Kasumi-1 (cell line): ENCODE measurements around the gene DLGAP4.
"Not testable (repeated sequence)": the region's sequence is repeated elsewhere in the genome, so short reads cannot be mapped to it uniquely, and the experiment has no call there.

Source experiments
- DNase-seq, 2 experiments: peaks; one replicate each; lab custom pipeline; 2025; lab: John Stamatoyannopoulos, UW

The DLGAP4 gene

GRCh38 chr20:36454698-36455427 is 148.7 kb downstream of the DLGAP4 start:
- DNase-seq = no peak

- no peak for DNase-seq
Observed at GRCh38 chr20:36455972-36456625, 150.0 kb downstream of the DLGAP4 start.

- peak; percentile 78 to 80 for DNase-seq
Observed at GRCh38 chr20:36460648-36461599, 154.8 kb downstream of the DLGAP4 start.

- peak; percentile 8 to 47 for DNase-seq
Observed at GRCh38 chr20:36461600-36462439, 155.7 kb downstream of the DLGAP4 start.

GRCh38 chr20:36462440-36463211 is 156.5 kb downstream of the DLGAP4 start:
- DNase-seq = peak; percentile 21 to 29

GRCh38 chr20:36463212-36464061 is 157.3 kb downstream of the DLGAP4 start:
- DNase-seq = no peak

- peak; percentile 19 to 39 for DNase-seq
Observed at GRCh38 chr20:36465109-36466080, 159.3 kb downstream of the DLGAP4 start.

- DNase-seq = no peak
Observed at GRCh38 chr20:36466089-36466488, 159.9 kb downstream of the DLGAP4 start.

GRCh38 chr20:36467076-36467999 is 161.2 kb downstream of the DLGAP4 start:
- DNase-seq = no peak

GRCh38 chr20:36468149-36469000 is 162.2 kb downstream of the DLGAP4 start:
- DNase-seq = no peak

- DNase-seq = no peak
Observed at GRCh38 chr20:36469973-36470372, 163.8 kb downstream of the DLGAP4 start.

- no peak for DNase-seq
Observed at GRCh38 chr20:36471885-36472636, 165.9 kb downstream of the DLGAP4 start.

GRCh38 chr20:36472637-36473090 is 166.5 kb downstream of the DLGAP4 start:
- no peak for DNase-seq

GRCh38 chr20:36473164-36473563 is 167.0 kb downstream of the DLGAP4 start:
- no peak for DNase-seq

- DNase-seq = no peak
Observed at GRCh38 chr20:36474563-36474962, 168.4 kb downstream of the DLGAP4 start.

GRCh38 chr20:36475054-36475453 is 168.9 kb downstream of the DLGAP4 start:
- not testable (repeated sequence) for DNase-seq
